ENCODE measurements around the gene RABGAP1.

RABGAP1 gene

GRCh38 chr9:122951056-122951455, 10.2 kb downstream of the RABGAP1 start:
- TF ChIP-seq, protein P1, sequence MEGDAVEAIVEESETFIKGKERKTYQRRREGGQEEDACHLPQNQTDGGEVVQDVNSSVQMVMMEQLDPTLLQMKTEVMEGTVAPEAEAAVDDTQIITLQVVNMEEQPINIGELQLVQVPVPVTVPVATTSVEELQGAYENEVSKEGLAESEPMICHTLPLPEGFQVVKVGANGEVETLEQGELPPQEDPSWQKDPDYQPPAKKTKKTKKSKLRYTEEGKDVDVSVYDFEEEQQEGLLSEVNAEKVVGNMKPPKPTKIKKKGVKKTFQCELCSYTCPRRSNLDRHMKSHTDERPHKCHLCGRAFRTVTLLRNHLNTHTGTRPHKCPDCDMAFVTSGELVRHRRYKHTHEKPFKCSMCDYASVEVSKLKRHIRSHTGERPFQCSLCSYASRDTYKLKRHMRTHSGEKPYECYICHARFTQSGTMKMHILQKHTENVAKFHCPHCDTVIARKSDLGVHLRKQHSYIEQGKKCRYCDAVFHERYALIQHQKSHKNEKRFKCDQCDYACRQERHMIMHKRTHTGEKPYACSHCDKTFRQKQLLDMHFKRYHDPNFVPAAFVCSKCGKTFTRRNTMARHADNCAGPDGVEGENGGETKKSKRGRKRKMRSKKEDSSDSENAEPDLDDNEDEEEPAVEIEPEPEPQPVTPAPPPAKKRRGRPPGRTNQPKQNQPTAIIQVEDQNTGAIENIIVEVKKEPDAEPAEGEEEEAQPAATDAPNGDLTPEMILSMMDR (IDR thresholded peaks at IDR 0.05; ENCODE audit: control extremely low read depth, extremely low read depth, low read depth, missing control alignments) = peak; percentile 4
- ChIA-PET CTCF (interaction anchor here (1.8 kb wide), 1 partner anchor 12 kb away, joined by 4 read pairs; no protein-coding TSS in a partner anchor), POLR2A (interaction anchor here (0.6 kb wide), 2 partner anchors 11 to 56 kb away, joined by 3 to 9 read pairs; no protein-coding TSS in a partner anchor)
- no peak for DNase-seq (ENCODE audit: extremely low spot score)

DNA sequence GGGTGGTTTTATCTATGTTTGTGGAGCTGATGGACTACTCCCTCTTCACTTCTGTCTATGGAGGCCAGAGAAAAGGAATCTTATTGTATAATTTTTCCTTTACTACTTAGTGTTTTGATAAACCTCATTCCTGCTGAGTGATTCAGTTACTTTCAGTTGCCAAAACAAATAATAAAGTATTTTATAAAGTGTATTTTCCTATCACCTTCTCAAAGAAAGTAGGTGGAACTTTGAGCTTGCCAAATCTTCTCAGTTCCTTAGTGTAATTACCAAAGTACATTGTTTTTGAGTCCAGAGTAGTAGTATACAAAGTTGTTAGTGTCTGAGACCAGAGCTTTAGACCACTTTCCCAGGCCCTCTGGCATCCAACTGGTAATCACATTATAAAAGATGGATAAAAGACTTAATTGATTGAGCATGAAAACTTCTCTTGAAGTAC, 13.5 kb downstream of the RABGAP1 start:
- ChIA-PET CTCF (interaction anchor here (0.8 kb wide), 1 partner anchor 10 kb away, joined by 3 read pairs; no protein-coding TSS in a partner anchor), POLR2A (interaction anchor here (0.7 kb wide), 1 partner anchor 313 kb away, joined by 3 read pairs; no protein-coding TSS in a partner anchor)
- DNase-seq (ENCODE audit: extremely low spot score) = no peak
- TF ChIP-seq, protein P1 (IDR thresholded peaks at IDR 0.05; ENCODE audit: control extremely low read depth, extremely low read depth, low read depth, missing control alignments) = no peak

DNA sequence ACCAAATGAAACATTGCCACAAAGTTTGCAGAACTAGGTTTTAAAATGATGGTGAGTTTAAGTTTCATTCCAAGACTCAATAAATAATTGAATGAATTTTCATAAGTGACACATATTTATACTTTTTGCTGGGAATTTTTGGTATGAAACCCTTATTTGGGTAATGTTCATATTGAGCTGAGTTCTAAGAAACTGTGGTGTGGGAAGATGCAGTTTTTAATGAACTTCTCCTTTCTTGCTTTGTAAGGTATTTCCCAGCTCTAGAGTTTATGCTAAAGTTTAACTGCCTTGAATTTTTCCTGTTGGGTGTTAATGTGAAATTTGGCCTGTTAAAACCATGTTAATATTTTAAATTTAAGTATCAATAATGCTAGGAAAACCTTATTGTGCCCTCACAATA, 15.1 kb downstream of the RABGAP1 start:
- no peak for DNase-seq (ENCODE audit: extremely low spot score)
- ChIA-PET POLR2A (no interaction called here), CTCF (interaction anchor here (1.0 to 1.4 kb wide), 2 partner anchors 10 to 43 kb away, joined by 3 read pairs; partner anchors contain the start of gene ZBTB6)
- TF ChIP-seq, protein P1 (IDR thresholded peaks at IDR 0.05; ENCODE audit: control extremely low read depth, extremely low read depth, low read depth, missing control alignments) = no peak

- CTCF ChIA-PET = interaction anchor here (0.9 to 2.1 kb wide), 4 partner anchors 8 to 37 kb away, joined by 3 to 8 read pairs (median 4); no protein-coding TSS in a partner anchor
These were observed 20.3 kb downstream of the RABGAP1 start for GRCh38 chr9:122961139-122961538.

GRCh38 chr9:122975196-122975595, 34.4 kb downstream of the RABGAP1 start:
- DNase-seq (ENCODE audit: extremely low spot score) = no peak
- POLR2A ChIA-PET = no interaction called here
- TF ChIP-seq, protein P1 (IDR thresholded peaks at IDR 0.05; ENCODE audit: control extremely low read depth, extremely low read depth, low read depth, missing control alignments) = no peak
- CTCF ChIA-PET = interaction anchor here (0.8 to 1.7 kb wide), 2 partner anchors 10 to 28 kb away, joined by 4 to 7 read pairs; no protein-coding TSS in a partner anchor

More at GRCh38 chr9:122961139-122961538, 20.3 kb downstream of the RABGAP1 start:
- DNase-seq (ENCODE audit: extremely low spot score) = no peak
- TF ChIP-seq, protein P1 (IDR thresholded peaks at IDR 0.05; ENCODE audit: control extremely low read depth, extremely low read depth, low read depth, missing control alignments) = no peak
- POLR2A ChIA-PET = no interaction called here

- TF ChIP-seq, protein P1 (IDR thresholded peaks at IDR 0.05; ENCODE audit: control extremely low read depth, extremely low read depth, low read depth, missing control alignments) = no peak
- ChIA-PET CTCF (no interaction called here), POLR2A (no interaction called here)
- DNase-seq (ENCODE audit: extremely low spot score) = no peak
These were observed 37.8 kb downstream of the RABGAP1 start for GRCh38 chr9:122978601-122979000.
